ENCODE results near the gene RIN2.

RIN2 gene

DNA sequence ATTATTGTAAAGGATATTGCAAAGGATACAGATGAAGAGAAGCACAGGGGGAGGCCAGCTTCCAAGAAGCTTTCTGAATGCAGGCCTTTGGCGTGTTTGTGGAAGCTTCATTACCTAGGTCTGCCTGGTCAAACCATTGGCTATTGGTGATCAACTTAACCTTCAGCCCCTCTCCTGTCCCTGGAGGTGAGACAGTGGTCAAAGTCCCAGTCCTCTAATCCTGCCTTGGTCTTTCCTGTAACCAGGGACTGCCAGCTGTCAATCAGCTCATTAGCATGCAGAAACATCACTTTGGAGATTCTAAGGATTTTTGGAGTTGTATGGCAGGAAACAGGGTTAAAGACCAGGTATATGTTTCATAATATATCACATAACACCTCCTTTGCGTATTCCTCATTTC, 13.0 kb downstream of the RIN2 start:
- Histone ChIP-seq H3F3A (ENCODE audit: insufficient read depth, low read length) (no peaks in the 10 kb centered on the region), H3K4me1 (ENCODE audit: insufficient read depth, low read length, severe bottlenecking) (no peaks in the 10 kb centered on the region), H3K4me3 (ENCODE audit: low read depth, low read length, poor library complexity, severe bottlenecking) (no peak overlapping the region), H3K4me2 (ENCODE audit: low read length) (no peak overlapping the region), H2AFZ (ENCODE audit: low read length) (no peak overlapping the region), H3K9ac (ENCODE audit: low read length) (no peak overlapping the region), H3K79me2 (ENCODE audit: insufficient read depth, low read length) (no peaks in the 10 kb centered on the region), H3K27ac (ENCODE audit: low read depth, low read length, poor library complexity, severe bottlenecking) (no peak overlapping the region), H3K9me2 (ENCODE audit: low read depth, low read length) (no peaks in the 10 kb centered on the region), H3K27me3 (ENCODE audit: insufficient read depth, low read length) (peaks cover 6% of the 10 kb centered on the region; the same call in 1 of the 2 replicates), H3K36me3 (ENCODE audit: insufficient read depth, low read length) (no peaks in the 10 kb centered on the region), H4K20me1 (ENCODE audit: insufficient read depth, low read length) (no peaks in the 10 kb centered on the region), H3K9me3 (ENCODE audit: low read length) (no peaks in the 10 kb centered on the region)
- no peak for TF ChIP-seq EZH2 (IDR thresholded peaks at IDR 0.05; ENCODE audit: borderline replicate concordance, low read length)
- TF ChIP-seq, protein P1, sequence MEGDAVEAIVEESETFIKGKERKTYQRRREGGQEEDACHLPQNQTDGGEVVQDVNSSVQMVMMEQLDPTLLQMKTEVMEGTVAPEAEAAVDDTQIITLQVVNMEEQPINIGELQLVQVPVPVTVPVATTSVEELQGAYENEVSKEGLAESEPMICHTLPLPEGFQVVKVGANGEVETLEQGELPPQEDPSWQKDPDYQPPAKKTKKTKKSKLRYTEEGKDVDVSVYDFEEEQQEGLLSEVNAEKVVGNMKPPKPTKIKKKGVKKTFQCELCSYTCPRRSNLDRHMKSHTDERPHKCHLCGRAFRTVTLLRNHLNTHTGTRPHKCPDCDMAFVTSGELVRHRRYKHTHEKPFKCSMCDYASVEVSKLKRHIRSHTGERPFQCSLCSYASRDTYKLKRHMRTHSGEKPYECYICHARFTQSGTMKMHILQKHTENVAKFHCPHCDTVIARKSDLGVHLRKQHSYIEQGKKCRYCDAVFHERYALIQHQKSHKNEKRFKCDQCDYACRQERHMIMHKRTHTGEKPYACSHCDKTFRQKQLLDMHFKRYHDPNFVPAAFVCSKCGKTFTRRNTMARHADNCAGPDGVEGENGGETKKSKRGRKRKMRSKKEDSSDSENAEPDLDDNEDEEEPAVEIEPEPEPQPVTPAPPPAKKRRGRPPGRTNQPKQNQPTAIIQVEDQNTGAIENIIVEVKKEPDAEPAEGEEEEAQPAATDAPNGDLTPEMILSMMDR (IDR thresholded peaks at IDR 0.05; ENCODE audit: low read length) = no peak

DNA sequence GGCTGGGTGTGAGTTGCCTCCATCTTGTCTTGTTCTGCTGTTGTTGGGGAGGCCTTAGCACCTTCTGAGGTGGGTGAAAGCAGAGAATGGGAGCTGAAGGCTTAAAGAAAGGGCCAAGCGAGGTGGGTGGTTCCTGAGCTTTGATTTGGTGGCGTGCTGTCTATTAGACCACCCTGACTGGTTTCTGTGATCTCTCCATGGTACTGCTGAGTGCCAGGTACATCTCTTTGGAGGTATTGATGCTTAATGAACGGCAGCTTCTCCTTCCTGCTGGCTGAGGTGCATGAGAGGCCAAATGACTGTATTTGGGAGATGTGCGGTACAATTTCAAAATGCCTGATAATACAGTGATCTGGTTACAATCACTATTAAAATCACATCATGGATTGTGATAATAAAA, 15.4 kb downstream of the RIN2 start:
- TF ChIP-seq, protein P1 (IDR thresholded peaks at IDR 0.05; ENCODE audit: low read length) = no peak
- no peak for TF ChIP-seq EZH2 (IDR thresholded peaks at IDR 0.05; ENCODE audit: borderline replicate concordance, low read length)
- no peaks in the 10 kb centered on the region for H3K9me2 ChIP-seq (ENCODE audit: low read depth, low read length)
- no peaks in the 10 kb centered on the region for H4K20me1 ChIP-seq (ENCODE audit: insufficient read depth, low read length)
- no peaks in the 10 kb centered on the region for H3K9me3 ChIP-seq (ENCODE audit: low read length)
- H3K4me2 ChIP-seq (ENCODE audit: low read length) = no peak overlapping the region
- no peak overlapping the region for H2AFZ ChIP-seq (ENCODE audit: low read length)
- H3F3A ChIP-seq (ENCODE audit: insufficient read depth, low read length) = no peaks in the 10 kb centered on the region
- no peaks in the 10 kb centered on the region for H3K4me1 ChIP-seq (ENCODE audit: insufficient read depth, low read length, severe bottlenecking)
- peaks cover 6% of the 10 kb centered on the region; the same call in 1 of the 2 replicates for H3K27me3 ChIP-seq (ENCODE audit: insufficient read depth, low read length)
- no peak overlapping the region for H3K4me3 ChIP-seq (ENCODE audit: low read depth, low read length, poor library complexity, severe bottlenecking)
- H3K9ac ChIP-seq (ENCODE audit: low read length) = no peak overlapping the region
- H3K27ac ChIP-seq (ENCODE audit: low read depth, low read length, poor library complexity, severe bottlenecking) = no peak overlapping the region
- H3K79me2 ChIP-seq (ENCODE audit: insufficient read depth, low read length) = no peaks in the 10 kb centered on the region
- H3K36me3 ChIP-seq (ENCODE audit: insufficient read depth, low read length) = no peaks in the 10 kb centered on the region

DNA sequence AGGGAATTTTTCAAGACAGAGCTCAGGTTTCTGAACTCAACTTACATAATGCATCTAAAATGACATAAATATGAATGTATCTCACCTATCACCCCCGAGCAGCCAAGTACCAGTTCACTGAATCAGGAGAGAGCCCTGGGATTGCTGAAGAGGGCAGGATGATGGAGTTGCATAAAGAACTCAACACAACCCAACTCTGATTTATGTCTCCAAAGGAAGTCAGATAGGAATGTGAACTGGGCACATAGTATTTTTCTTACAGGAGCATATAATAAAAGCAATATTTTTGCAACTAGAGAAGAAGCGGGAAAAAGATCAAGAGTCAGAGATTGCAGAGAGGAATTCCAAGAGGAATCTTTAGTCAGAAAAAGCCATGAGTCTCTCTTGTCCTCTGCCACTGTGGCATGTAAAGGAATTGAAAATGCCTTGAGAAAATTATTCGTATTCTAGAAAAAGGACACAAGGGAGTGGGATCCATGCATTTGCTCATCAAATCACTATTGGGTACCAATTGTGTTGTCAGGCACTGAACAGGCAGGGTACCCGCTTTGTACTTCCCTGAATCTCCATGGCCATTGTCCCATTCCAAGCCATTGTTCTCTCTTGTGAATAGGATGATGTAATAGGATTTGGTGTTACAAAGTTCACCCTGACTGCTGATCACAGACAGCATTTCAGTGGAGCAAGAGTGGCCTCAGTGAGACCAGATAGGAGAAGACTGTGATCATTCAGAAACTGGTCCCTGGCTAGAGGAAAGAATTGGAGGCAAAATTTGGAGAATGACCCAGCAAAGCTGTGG, 16.3 kb downstream of the RIN2 start:
- H3K4me3 ChIP-seq (ENCODE audit: low read depth, low read length, poor library complexity, severe bottlenecking) = no peak overlapping the region
- no peak overlapping the region for H3K4me2 ChIP-seq (ENCODE audit: low read length)
- no peak overlapping the region for H3K9ac ChIP-seq (ENCODE audit: low read length)
- H3K4me1 ChIP-seq (ENCODE audit: insufficient read depth, low read length, severe bottlenecking) = no peaks in the 10 kb centered on the region
- H3K27me3 ChIP-seq (ENCODE audit: insufficient read depth, low read length) = peaks cover 6% of the 10 kb centered on the region; the same call in 1 of the 2 replicates
- no peaks in the 10 kb centered on the region for H4K20me1 ChIP-seq (ENCODE audit: insufficient read depth, low read length)
- no peak overlapping the region for H2AFZ ChIP-seq (ENCODE audit: low read length)
- H3K79me2 ChIP-seq (ENCODE audit: insufficient read depth, low read length) = no peaks in the 10 kb centered on the region
- H3K9me3 ChIP-seq (ENCODE audit: low read length) = no peaks in the 10 kb centered on the region
- no peaks in the 10 kb centered on the region for H3F3A ChIP-seq (ENCODE audit: insufficient read depth, low read length)
- no peaks in the 10 kb centered on the region for H3K36me3 ChIP-seq (ENCODE audit: insufficient read depth, low read length)
- H3K9me2 ChIP-seq (ENCODE audit: low read depth, low read length) = no peaks in the 10 kb centered on the region
- H3K27ac ChIP-seq (ENCODE audit: low read depth, low read length, poor library complexity, severe bottlenecking) = no peak overlapping the region
- TF ChIP-seq, protein P1 (IDR thresholded peaks at IDR 0.05; ENCODE audit: low read length) = no peak
- no peak for TF ChIP-seq EZH2 (IDR thresholded peaks at IDR 0.05; ENCODE audit: borderline replicate concordance, low read length)

All from OCI-LY1 (cell line).